GM18505 (cell line): ENCODE results near the gene TENM4.

Experiments used
- ATAC-seq: cut with Tn5 transposase; IDR thresholded peaks from one replicate; pipeline ENCODE4 v1.9.1; 2021; ENCODE audit not compliant: unreplicated experiment
- POLR2A ChIP-seq: IDR thresholded peaks from 4 replicates; pipeline ENCODE4 v1.6.1; 2011; ENCODE audit warnings: borderline replicate concordance; ENCODE audit not compliant: insufficient read depth, insufficient read length; ENCODE audit errors: extremely low read depth

The TENM4 gene

GRCh38 chr11:78878631-78879030 is 562.2 kb downstream of the TENM4 start:
- no peak for TF ChIP-seq POLR2A
- ATAC-seq = no peak

- TF ChIP-seq POLR2A = no peak
- no peak for ATAC-seq
Observed at GRCh38 chr11:78876676-78877075, 564.2 kb downstream of the TENM4 start.

- TF ChIP-seq POLR2A = no peak
- no peak for ATAC-seq
Observed at GRCh38 chr11:78870655-78871054, 570.2 kb downstream of the TENM4 start.

DNA sequence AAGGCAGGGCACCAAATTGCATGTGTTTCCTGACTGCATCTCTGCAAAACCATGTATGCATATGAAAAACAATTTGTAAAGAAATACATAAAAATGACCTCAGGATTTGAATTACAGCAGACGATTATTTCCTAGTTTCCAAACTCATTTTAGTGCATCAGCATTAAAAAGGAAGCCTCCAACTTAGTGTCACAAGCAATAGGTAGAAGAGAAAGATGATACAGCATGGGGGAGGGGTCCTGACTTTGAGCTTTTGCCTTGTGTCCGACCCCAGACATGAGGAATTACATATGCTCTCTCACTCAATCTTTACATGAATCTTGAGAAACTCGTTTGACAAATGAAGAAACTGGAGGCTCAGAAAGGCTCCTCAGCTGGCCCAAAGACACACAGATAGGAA is 571.5 kb downstream of the TENM4 start:
- no peak for ATAC-seq
- no peak for TF ChIP-seq POLR2A

GRCh38 chr11:78868563-78868962 is 572.3 kb downstream of the TENM4 start:
- no peak for ATAC-seq
- TF ChIP-seq POLR2A = no peak

GRCh38 chr11:78860720-78861422 is 580.0 kb downstream of the TENM4 start:
- no peak for ATAC-seq
- TF ChIP-seq POLR2A = no peak

DNA sequence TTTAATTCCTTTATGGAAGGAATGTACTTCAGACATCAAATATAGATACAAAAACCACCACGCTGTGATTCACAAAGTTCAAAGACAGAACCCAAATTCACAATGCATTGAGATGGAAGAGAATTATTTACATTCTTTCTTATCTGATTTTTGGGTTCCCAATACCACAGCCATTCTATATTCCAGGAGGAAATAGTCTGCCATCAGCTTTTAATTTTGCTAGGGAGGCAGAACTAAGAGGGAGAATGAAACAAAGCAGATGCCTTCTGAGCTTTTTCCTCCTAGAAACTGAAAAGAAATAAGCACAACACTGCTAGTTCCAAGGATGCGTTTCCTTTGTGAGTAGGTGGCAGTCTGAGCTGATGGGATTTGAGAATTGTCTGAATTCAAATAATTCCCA is 583.1 kb downstream of the TENM4 start:
- no peak for TF ChIP-seq POLR2A
- ATAC-seq = no peak

DNA sequence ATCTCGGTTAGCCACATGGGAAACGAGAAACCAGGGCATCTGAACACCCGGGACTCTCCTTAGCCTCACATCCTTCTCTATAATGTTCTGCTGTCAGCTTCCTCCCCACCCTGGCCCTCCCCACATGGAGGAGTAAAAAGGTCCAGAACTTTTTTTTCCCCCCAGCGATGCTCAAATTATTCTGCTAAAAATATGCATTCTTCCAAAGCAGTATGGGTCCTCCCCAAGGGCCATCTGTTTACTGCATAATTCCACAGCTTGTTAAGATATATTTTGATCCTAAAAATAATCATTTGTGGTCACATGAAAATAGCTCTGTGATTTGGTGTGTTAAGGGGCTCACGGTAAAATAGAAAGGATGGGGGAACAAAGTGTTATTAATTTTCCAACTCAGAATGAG is 584.6 kb downstream of the TENM4 start:
- no peak for ATAC-seq
- no peak for TF ChIP-seq POLR2A

- ATAC-seq = no peak
- TF ChIP-seq POLR2A = no peak
Observed at GRCh38 chr11:78855116-78855515, 585.7 kb downstream of the TENM4 start.

GRCh38 chr11:78853521-78853920 is 587.3 kb downstream of the TENM4 start:
- no peak for TF ChIP-seq POLR2A
- no peak for ATAC-seq

- no peak for TF ChIP-seq POLR2A
- ATAC-seq = no peak
Observed at GRCh38 chr11:78851878-78852586, 588.8 kb downstream of the TENM4 start.

DNA sequence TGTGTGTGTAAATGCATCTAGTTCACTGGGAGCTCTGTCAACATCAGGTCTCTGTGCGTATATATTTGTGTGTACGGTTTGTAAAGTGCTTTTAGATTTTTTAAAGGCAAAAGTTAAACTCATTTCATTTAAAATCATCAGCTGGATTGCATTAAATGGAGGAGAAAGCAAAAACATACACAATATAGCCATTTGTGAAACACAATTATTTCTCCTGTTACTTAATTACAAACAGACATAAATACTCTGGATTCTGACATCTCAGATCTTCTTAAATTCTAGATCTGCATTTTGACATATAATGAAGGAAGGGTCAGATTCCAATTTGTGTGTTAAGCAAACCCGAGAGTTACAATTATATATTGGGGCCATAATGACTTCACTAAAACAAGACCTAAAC is 590.8 kb downstream of the TENM4 start:
- no peak for TF ChIP-seq POLR2A
- no peak for ATAC-seq

GRCh38 chr11:78846269-78846668 is 594.6 kb downstream of the TENM4 start:
- ATAC-seq = no peak
- no peak for TF ChIP-seq POLR2A

GRCh38 chr11:78845496-78845895 is 595.3 kb downstream of the TENM4 start:
- no peak for ATAC-seq
- no peak for TF ChIP-seq POLR2A
